ENCODE measurements around the gene PET117.

PET117 gene

GRCh38 chr20:18166241-18166881, 28.7 kb downstream of the PET117 start (continued):
- TF ChIP-seq CSDC2 (CRISPR knock-in tag; IDR thresholded peaks at IDR 0.05) (no peak), ZFP3 (CRISPR knock-in tag; IDR thresholded peaks at IDR 0.05) (no peak), RARB (CRISPR knock-in tag; IDR thresholded peaks at IDR 0.05) (no peak), GLIS3 (CRISPR knock-in tag; IDR thresholded peaks at IDR 0.05) (no peak), ESRRG (CRISPR knock-in tag; IDR thresholded peaks at IDR 0.05) (no peak), CREB5 (CRISPR knock-in tag; IDR thresholded peaks at IDR 0.05; ENCODE audit: low read depth) (no peak), ZFP30 (CRISPR knock-in tag; IDR thresholded peaks at IDR 0.05) (no peak), ZNF8 (CRISPR knock-in tag; IDR thresholded peaks at IDR 0.05) (no peak), ZNF565 (CRISPR knock-in tag; conservative IDR thresholded peaks at IDR 0.05; ENCODE audit: low read depth) (no peak), ZNF70 (CRISPR knock-in tag; IDR thresholded peaks at IDR 0.05) (no peak)

DNA sequence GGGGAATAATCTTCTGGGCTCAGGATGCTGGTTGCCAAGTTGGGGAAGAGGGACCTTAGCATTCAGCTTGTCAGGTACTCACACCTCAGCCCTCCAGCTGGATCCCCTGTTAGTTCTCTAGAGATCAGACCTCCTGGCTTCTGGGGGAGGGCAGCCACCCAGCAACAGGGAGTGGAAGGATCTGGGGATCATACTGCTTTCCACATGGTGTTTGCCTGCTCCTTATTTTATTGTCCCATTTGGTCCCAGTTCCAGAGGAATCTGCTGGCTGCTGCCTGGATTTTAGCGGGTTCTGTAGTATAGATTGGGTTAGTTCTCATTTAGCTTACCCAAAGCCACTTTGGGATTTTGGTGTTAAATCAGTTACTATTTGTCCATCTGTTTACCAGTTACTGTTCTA, 29.3 kb downstream of the PET117 start:
- ATAC-seq: no peak
- TF ChIP-seq RARB (CRISPR knock-in tag; IDR thresholded peaks at IDR 0.05): no peak
- TF ChIP-seq PPARA (CRISPR knock-in tag; IDR thresholded peaks at IDR 0.05; ENCODE audit: borderline replicate concordance): no peak
- no peak for TF ChIP-seq ZNF8 (CRISPR knock-in tag; IDR thresholded peaks at IDR 0.05)
- TF ChIP-seq ZNF70 (CRISPR knock-in tag; IDR thresholded peaks at IDR 0.05): no peak
- TF ChIP-seq ARNTL (CRISPR knock-in tag; IDR thresholded peaks at IDR 0.05; ENCODE audit: borderline replicate concordance, low read depth): no peak
- no peak for TF ChIP-seq ZFP30 (CRISPR knock-in tag; IDR thresholded peaks at IDR 0.05)
- TF ChIP-seq, protein P1, sequence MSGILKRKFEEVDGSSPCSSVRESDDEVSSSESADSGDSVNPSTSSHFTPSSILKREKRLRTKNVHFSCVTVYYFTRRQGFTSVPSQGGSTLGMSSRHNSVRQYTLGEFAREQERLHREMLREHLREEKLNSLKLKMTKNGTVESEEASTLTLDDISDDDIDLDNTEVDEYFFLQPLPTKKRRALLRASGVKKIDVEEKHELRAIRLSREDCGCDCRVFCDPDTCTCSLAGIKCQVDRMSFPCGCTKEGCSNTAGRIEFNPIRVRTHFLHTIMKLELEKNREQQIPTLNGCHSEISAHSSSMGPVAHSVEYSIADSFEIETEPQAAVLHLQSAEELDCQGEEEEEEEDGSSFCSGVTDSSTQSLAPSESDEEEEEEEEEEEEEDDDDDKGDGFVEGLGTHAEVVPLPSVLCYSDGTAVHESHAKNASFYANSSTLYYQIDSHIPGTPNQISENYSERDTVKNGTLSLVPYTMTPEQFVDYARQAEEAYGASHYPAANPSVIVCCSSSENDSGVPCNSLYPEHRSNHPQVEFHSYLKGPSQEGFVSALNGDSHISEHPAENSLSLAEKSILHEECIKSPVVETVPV (CRISPR knock-in tag; IDR thresholded peaks at IDR 0.05): no peak
- no peak for TF ChIP-seq ESRRG (CRISPR knock-in tag; IDR thresholded peaks at IDR 0.05)

DNA sequence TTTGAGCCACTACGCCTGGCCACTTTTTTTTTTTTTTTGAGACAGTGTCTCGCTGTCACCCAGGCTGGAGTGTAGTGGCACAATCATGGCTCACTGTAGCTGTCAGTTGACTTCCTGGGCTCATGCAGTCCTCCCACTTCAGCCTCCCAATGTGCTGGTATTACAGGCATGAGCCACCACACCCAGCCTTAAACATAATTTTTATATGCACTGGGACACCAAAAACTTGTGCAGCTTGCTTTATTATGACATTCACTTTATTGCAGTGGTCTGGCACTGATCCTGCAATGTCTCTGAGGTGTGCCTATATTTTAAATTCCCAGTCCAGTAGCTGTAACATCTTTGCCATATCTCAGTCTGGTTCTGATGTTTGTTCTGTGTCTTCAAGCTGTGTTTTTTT, 34.7 kb downstream of the PET117 start:
- no peak for TF ChIP-seq BACH2 (CRISPR knock-in tag; IDR thresholded peaks at IDR 0.05; ENCODE audit: borderline replicate concordance)
- TF ChIP-seq ARNTL (CRISPR knock-in tag; IDR thresholded peaks at IDR 0.05; ENCODE audit: borderline replicate concordance, low read depth): no peak
- no peak for TF ChIP-seq SNAI2 (CRISPR knock-in tag; IDR thresholded peaks at IDR 0.05)
- TF ChIP-seq ESRRG (CRISPR knock-in tag; IDR thresholded peaks at IDR 0.05): no peak
- no peak for TF ChIP-seq POU6F1 (CRISPR knock-in tag; IDR thresholded peaks at IDR 0.05; ENCODE audit: borderline replicate concordance, low read depth)
- TF ChIP-seq, protein P2, sequence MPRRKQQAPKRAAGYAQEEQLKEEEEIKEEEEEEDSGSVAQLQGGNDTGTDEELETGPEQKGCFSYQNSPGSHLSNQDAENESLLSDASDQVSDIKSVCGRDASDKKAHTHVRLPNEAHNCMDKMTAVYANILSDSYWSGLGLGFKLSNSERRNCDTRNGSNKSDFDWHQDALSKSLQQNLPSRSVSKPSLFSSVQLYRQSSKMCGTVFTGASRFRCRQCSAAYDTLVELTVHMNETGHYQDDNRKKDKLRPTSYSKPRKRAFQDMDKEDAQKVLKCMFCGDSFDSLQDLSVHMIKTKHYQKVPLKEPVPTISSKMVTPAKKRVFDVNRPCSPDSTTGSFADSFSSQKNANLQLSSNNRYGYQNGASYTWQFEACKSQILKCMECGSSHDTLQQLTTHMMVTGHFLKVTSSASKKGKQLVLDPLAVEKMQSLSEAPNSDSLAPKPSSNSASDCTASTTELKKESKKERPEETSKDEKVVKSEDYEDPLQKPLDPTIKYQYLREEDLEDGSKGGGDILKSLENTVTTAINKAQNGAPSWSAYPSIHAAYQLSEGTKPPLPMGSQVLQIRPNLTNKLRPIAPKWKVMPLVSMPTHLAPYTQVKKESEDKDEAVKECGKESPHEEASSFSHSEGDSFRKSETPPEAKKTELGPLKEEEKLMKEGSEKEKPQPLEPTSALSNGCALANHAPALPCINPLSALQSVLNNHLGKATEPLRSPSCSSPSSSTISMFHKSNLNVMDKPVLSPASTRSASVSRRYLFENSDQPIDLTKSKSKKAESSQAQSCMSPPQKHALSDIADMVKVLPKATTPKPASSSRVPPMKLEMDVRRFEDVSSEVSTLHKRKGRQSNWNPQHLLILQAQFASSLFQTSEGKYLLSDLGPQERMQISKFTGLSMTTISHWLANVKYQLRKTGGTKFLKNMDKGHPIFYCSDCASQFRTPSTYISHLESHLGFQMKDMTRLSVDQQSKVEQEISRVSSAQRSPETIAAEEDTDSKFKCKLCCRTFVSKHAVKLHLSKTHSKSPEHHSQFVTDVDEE (CRISPR knock-in tag; IDR thresholded peaks at IDR 0.05): no peak
- no peak for TF ChIP-seq OSR1 (CRISPR knock-in tag; IDR thresholded peaks at IDR 0.05)
- no peak for TF ChIP-seq TCF4 (CRISPR knock-in tag; IDR thresholded peaks at IDR 0.05; ENCODE audit: borderline replicate concordance)
- no peak for TF ChIP-seq CSDC2 (CRISPR knock-in tag; IDR thresholded peaks at IDR 0.05)
- TF ChIP-seq ZNF565 (CRISPR knock-in tag; conservative IDR thresholded peaks at IDR 0.05; ENCODE audit: low read depth): no peak
- no peak for ATAC-seq

- no peak for ATAC-seq
- TF ChIP-seq OSR1 (CRISPR knock-in tag; IDR thresholded peaks at IDR 0.05) (no peak), ZFP3 (CRISPR knock-in tag; IDR thresholded peaks at IDR 0.05) (no peak), ZC3H10 (CRISPR knock-in tag; IDR thresholded peaks at IDR 0.05) (no peak), PPARA (CRISPR knock-in tag; IDR thresholded peaks at IDR 0.05; ENCODE audit: borderline replicate concordance) (no peak), ZFP30 (CRISPR knock-in tag; IDR thresholded peaks at IDR 0.05) (no peak), ZNF70 (CRISPR knock-in tag; IDR thresholded peaks at IDR 0.05) (no peak), ISL1 (CRISPR knock-in tag; IDR thresholded peaks at IDR 0.05) (no peak), ESRRG (CRISPR knock-in tag; IDR thresholded peaks at IDR 0.05) (no peak), TOX (CRISPR knock-in tag; IDR thresholded peaks at IDR 0.05; ENCODE audit: borderline replicate concordance) (no peak), POU6F1 (CRISPR knock-in tag; IDR thresholded peaks at IDR 0.05; ENCODE audit: borderline replicate concordance, low read depth) (no peak)
- TF ChIP-seq, protein P2 (CRISPR knock-in tag; IDR thresholded peaks at IDR 0.05): no peak
These were observed 37.4 kb downstream of the PET117 start for GRCh38 chr20:18174906-18175683.
